SK-N-SH (cell line): ENCODE measurements around the gene RAD51B. TPM values are rescaled to one million over a fixed set of nuclear protein-coding genes. Genes with fewer than 3 reads are reported as not detected.

Source experiments
- CTCF ChIA-PET: fragments of 300-600, 350-600 bp; formaldehyde crosslinking; extraction: SDS; loops from one replicate; lab custom pipeline; 2021; lab: Yijun Ruan, JAX
- POLR2A ChIA-PET: fragments of 350-600 bp; sonication (Branson Sonifier 250); formaldehyde crosslinking; extraction: SDS; loops from one replicate; lab custom pipeline; 2020; ENCODE audit warnings: antibody characterized with exemption, inconsistent platforms; lab: Yijun Ruan, JAX
- DNase-seq: peaks from one replicate; pipeline ENCODE4 v3.0.0; 2012
- H2AFZ ChIP-seq: fragments of 200-600 bp; sonication (generic); 2 replicates; pipeline ENCODE4 v1.8.1; 2016; ENCODE audit warnings: antibody characterized with exemption, mild to moderate bottlenecking, low read depth
- H3F3A ChIP-seq: fragments of 200-600 bp; sonication (generic); replicated peaks from 2 replicates; pipeline ENCODE3; 2016; ENCODE audit warnings: antibody characterized with exemption, mild to moderate bottlenecking; ENCODE audit not compliant: insufficient read depth
- H3K27ac ChIP-seq, 2 experiments: fragments of 200-500 bp in 1 of 2; fragments of 200-600 bp in 1 of 2; sonication (Bioruptor generic) in 1 of 2; sonication (generic), shearing (Covaris generic) in 1 of 2; 2 replicates each; pipeline versions ENCODE4 v1.5.1 to v1.6.1; 2014 to 2016; ENCODE audit warnings: low read depth in 2 of 2, inconsistent platforms in 1 of 2, low read length in 1 of 2, mild to moderate bottlenecking in 1 of 2, mixed read lengths in 1 of 2
- H3K27me3 ChIP-seq: fragments of 200-600 bp; sonication (generic), shearing (Covaris generic); 2 replicates; pipeline ENCODE4 v1.6.1; 2016; ENCODE audit warnings: mixed run types; ENCODE audit not compliant: insufficient read depth
- H3K36me3 ChIP-seq, 2 experiments: fragments of 200-500 bp in 1 of 2; fragments of 200-600 bp in 1 of 2; sonication (Bioruptor generic) in 1 of 2; sonication (generic) in 1 of 2; replicated peaks in 1 of 2; 2 replicates each; pipeline versions ENCODE3 to v1.5.1; 2014 to 2016; ENCODE audit warnings: low read length in 1 of 2, mild to moderate bottlenecking in 1 of 2; ENCODE audit not compliant: insufficient read depth in 2 of 2, control insufficient read depth in 1 of 2
- H3K4me1 ChIP-seq, 2 experiments: fragments of 200-500 bp in 1 of 2; fragments of 200-600 bp in 1 of 2; sonication (Bioruptor generic) in 1 of 2; sonication (generic), shearing (Covaris generic) in 1 of 2; 2 replicates each; pipeline versions ENCODE4 v1.5.1 to v1.6.1; 2014 to 2016; ENCODE audit warnings: low read depth in 1 of 2, low read length in 1 of 2, mixed run types in 1 of 2; ENCODE audit not compliant: insufficient read depth in 2 of 2, control insufficient read depth in 1 of 2
- H3K4me2 ChIP-seq: fragments of 200-600 bp; sonication (generic), shearing (Covaris generic); 2 replicates; pipeline ENCODE4 v1.6.1; 2017; ENCODE audit warnings: mixed run types
- H3K4me3 ChIP-seq, 2 experiments: fragments of 200-500 bp in 1 of 2; fragments of 200-600 bp in 1 of 2; sonication (Bioruptor generic) in 1 of 2; sonication (generic), shearing (Covaris generic) in 1 of 2; 2 replicates each; pipeline versions ENCODE4 v1.5.1 to v1.8.1; 2014 to 2016; ENCODE audit warnings: low read depth in 2 of 2, inconsistent platforms in 1 of 2, low read length in 1 of 2, mild to moderate bottlenecking in 1 of 2, mixed read lengths in 1 of 2, moderate library complexity in 1 of 2
- H3K79me2 ChIP-seq: fragments of 200-600 bp; sonication (generic); 2 replicates; pipeline ENCODE4 v1.8.1; 2017; ENCODE audit warnings: mild to moderate bottlenecking; ENCODE audit not compliant: insufficient read depth
- H3K9ac ChIP-seq: fragments of 200-600 bp; sonication (generic); 2 replicates; pipeline ENCODE4 v1.6.1; 2017; ENCODE audit warnings: mixed run types
- H3K9me2 ChIP-seq: fragments of 200-600 bp; sonication (generic); 2 replicates; pipeline ENCODE4 v1.6.1; 2017; ENCODE audit warnings: mixed run types
- H3K9me3 ChIP-seq: fragments of 200-600 bp; sonication (generic); 2 replicates; pipeline ENCODE4 v1.6.1; 2017; ENCODE audit warnings: mixed run types, mild to moderate bottlenecking, moderate library complexity
- H4K20me1 ChIP-seq: fragments of 200-600 bp; sonication (generic); 2 replicates; pipeline ENCODE4 v1.6.1; 2017; ENCODE audit warnings: mild to moderate bottlenecking, mixed run types; ENCODE audit not compliant: insufficient read depth
- EP300 ChIP-seq, 2 experiments: IDR thresholded peaks; 2 replicates each; pipeline versions ENCODE4 v1.4.0 to v1.6.1; 2012; ENCODE audit warnings: borderline replicate concordance in 1 of 2, low read depth in 1 of 2, low read length in 1 of 2
- EZH2phosphoT487 ChIP-seq: fragments of 200-600 bp; sonication (generic); IDR thresholded peaks from 2 replicates; pipeline ENCODE4 v1.6.1; 2017; ENCODE audit warnings: low read depth, mixed run types, mild to moderate bottlenecking, antibody characterized with exemption, moderate library complexity, borderline replicate concordance
- FOXJ3 ChIP-seq: sonication (generic); formaldehyde crosslinking; IDR thresholded peaks from 2 replicates; pipeline ENCODE4 v1.5.1; 2020; ENCODE audit warnings: mild to moderate bottlenecking, missing genetic modification reagents
- FOXM1 ChIP-seq: IDR thresholded peaks from 2 replicates; pipeline ENCODE4 v1.4.0; 2012; ENCODE audit warnings: low read depth, mild to moderate bottlenecking
- GABPA ChIP-seq: IDR thresholded peaks from 2 replicates; pipeline ENCODE4 v1.4.0; 2012; ENCODE audit warnings: low read depth, mild to moderate bottlenecking
- GATA2 ChIP-seq: sonication (generic); formaldehyde crosslinking; IDR thresholded peaks from 2 replicates; pipeline ENCODE4 v1.5.0; 2020; ENCODE audit warnings: mild to moderate bottlenecking, missing genetic modification reagents
- NFIC ChIP-seq: IDR thresholded peaks from 2 replicates; pipeline ENCODE4 v1.4.0; 2012; ENCODE audit warnings: borderline replicate concordance
- NRF1 ChIP-seq: IDR thresholded peaks from 2 replicates; pipeline ENCODE4 v1.6.1; 2012; ENCODE audit warnings: low read depth, mild to moderate bottlenecking, low read length
- POLR2AphosphoS5 ChIP-seq: IDR thresholded peaks from 2 replicates; pipeline ENCODE4 v1.6.1; 2012; ENCODE audit warnings: low read depth, low read length
- RCOR1 ChIP-seq: fragments of 150-350 bp; IDR thresholded peaks from 2 replicates; pipeline ENCODE4 v1.6.1; 2017; ENCODE audit warnings: antibody characterized with exemption, low read length
- SMC3 ChIP-seq: IDR thresholded peaks from 2 replicates; pipeline ENCODE4 v1.6.1; 2012; ENCODE audit warnings: low read depth, low read length, improper control_type of control experiment
- TEAD4 ChIP-seq: IDR thresholded peaks from 2 replicates; pipeline ENCODE4 v1.4.0; 2012; ENCODE audit warnings: mild to moderate bottlenecking, borderline replicate concordance; ENCODE audit not compliant: insufficient read depth
- WGBS: methylation state at CpG from one replicate; pipeline ENCODE4 v1.1.6; 2017; ENCODE audit warnings: low lambda C conversion rate; 5-methylcytosine and 5-hydroxymethylcytosine counted together
- polyA plus RNA-seq, 3 experiments: library from polyadenylated mRNA; depleted of rRNA; stranded (reverse); fragments of >200 nt; gene quantifications; 2 replicates each; pipeline ENCODE4 v1.2.3, GENCODE V29; 2012
- TF ChIP-seq, protein P1 (sequence below): fragments of 150-350 bp; IDR thresholded peaks from 2 replicates; pipeline ENCODE4 v1.6.1; 2016; ENCODE audit warnings: mild to moderate bottlenecking, low read depth, low read length
- TF ChIP-seq, protein P2 (sequence below): IDR thresholded peaks from 2 replicates; pipeline ENCODE4 v1.4.0; 2012; ENCODE audit warnings: low read depth, borderline replicate concordance
- TF ChIP-seq, protein P3 (sequence below): IDR thresholded peaks from 2 replicates; pipeline ENCODE4 v1.4.0; 2012; ENCODE audit warnings: low read depth, borderline replicate concordance
- TF ChIP-seq, protein P4 (sequence below): IDR thresholded peaks from 2 replicates; pipeline ENCODE4 v1.4.0; 2012; ENCODE audit warnings: low read depth
- TF ChIP-seq, protein P5 (sequence below): IDR thresholded peaks from 2 replicates; pipeline ENCODE4 v1.6.1; 2012; ENCODE audit warnings: mild to moderate bottlenecking, low read depth, low read length, moderate library complexity

RAD51B gene
- polyA plus RNA-seq, 1 of the 3 experiments (the other 2 are of a cell fraction), result 6.0 TPM

DNA sequence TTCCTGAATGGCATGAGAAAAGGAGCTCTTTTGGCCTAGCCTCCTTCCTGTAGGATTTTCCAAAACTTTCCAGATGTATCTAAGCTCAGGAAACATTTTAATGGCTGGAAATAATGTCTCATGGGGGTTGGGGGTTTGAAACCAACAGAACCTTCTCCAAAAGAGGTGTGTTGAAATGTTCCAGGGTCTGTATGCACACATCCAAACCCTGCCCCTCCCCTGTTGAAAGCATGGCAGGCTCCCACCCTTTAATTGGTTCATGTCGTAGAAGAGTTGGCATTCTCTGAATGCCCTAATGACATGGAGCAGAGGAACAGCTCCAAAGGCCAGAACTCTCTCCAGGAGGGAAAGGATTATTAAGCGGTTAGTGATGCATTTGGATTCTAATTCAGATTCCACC, 620.1 kb downstream of the RAD51B start:
- H3K79me2 ChIP-seq, result no peaks in the 10 kb centered on the region
- no peaks in the 10 kb centered on the region for H4K20me1 ChIP-seq
- no peak overlapping the region for H2AFZ ChIP-seq
- ChIA-PET CTCF (interaction anchor here (1.5 kb wide), 1 partner anchor 191 kb away, joined by 5 read pairs; no protein-coding TSS in a partner anchor), POLR2A (no interaction called here)
- no peaks in the 10 kb centered on the region for H3K36me3 ChIP-seq
- H3K9me3 ChIP-seq, result no peaks in the 10 kb centered on the region
- H3K4me1 ChIP-seq, result no peaks in the 10 kb centered on the region; a peak in 2 of 4 replicates
- 91% methylated on average over 2 of the region's 2 CpGs for WGBS
- H3K27ac ChIP-seq, result no peak overlapping the region
- H3K4me3 ChIP-seq, result no peak overlapping the region
- H3F3A ChIP-seq, result peaks cover 6% of the 10 kb centered on the region
- no peaks in the 10 kb centered on the region for H3K9me2 ChIP-seq
- DNase-seq, result no peak
- no peak overlapping the region for H3K9ac ChIP-seq
- TF ChIP-seq, protein P1, sequence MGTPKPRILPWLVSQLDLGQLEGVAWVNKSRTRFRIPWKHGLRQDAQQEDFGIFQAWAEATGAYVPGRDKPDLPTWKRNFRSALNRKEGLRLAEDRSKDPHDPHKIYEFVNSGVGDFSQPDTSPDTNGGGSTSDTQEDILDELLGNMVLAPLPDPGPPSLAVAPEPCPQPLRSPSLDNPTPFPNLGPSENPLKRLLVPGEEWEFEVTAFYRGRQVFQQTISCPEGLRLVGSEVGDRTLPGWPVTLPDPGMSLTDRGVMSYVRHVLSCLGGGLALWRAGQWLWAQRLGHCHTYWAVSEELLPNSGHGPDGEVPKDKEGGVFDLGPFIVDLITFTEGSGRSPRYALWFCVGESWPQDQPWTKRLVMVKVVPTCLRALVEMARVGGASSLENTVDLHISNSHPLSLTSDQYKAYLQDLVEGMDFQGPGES, result no peak
- TF ChIP-seq GATA2 (CRISPR knock-in tag) (no peak), NFIC (no peak), TEAD4 (no peak), FOXJ3 (CRISPR knock-in tag) (no peak), NRF1 (no peak), POLR2AphosphoS5 (no peak), RCOR1 (no peak)
- TF ChIP-seq, protein P2, sequence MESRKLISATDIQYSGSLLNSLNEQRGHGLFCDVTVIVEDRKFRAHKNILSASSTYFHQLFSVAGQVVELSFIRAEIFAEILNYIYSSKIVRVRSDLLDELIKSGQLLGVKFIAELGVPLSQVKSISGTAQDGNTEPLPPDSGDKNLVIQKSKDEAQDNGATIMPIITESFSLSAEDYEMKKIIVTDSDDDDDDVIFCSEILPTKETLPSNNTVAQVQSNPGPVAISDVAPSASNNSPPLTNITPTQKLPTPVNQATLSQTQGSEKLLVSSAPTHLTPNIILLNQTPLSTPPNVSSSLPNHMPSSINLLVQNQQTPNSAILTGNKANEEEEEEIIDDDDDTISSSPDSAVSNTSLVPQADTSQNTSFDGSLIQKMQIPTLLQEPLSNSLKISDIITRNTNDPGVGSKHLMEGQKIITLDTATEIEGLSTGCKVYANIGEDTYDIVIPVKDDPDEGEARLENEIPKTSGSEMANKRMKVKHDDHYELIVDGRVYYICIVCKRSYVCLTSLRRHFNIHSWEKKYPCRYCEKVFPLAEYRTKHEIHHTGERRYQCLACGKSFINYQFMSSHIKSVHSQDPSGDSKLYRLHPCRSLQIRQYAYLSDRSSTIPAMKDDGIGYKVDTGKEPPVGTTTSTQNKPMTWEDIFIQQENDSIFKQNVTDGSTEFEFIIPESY, result no peak
- TF ChIP-seq, protein P3, sequence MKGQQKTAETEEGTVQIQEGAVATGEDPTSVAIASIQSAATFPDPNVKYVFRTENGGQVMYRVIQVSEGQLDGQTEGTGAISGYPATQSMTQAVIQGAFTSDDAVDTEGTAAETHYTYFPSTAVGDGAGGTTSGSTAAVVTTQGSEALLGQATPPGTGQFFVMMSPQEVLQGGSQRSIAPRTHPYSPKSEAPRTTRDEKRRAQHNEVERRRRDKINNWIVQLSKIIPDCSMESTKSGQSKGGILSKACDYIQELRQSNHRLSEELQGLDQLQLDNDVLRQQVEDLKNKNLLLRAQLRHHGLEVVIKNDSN, result no peak
- TF ChIP-seq, protein P4, sequence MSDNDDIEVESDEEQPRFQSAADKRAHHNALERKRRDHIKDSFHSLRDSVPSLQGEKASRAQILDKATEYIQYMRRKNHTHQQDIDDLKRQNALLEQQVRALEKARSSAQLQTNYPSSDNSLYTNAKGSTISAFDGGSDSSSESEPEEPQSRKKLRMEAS, result no peak
- no peaks in the 10 kb centered on the region for H3K27me3 ChIP-seq
- no peak overlapping the region for H3K4me2 ChIP-seq

DNA sequence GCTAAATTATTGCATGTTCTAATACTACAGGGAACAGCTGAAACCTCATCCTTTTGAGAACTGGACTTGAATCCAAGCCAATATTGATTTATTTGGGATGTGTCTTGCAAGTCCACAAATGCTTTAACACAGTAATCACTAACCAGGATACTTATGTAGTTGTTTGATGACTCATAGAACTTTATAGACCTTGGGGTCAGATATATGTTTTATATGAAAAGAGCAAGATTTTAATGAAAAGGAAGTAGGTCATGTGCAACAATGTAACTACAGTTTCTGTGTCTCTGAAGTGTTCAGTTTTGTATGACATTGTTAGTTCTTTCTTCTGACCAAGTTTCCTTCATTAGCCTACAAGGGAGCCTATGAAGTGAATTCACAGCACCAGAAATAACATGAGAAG, 621.2 kb downstream of the RAD51B start:
- CTCF ChIA-PET, result interaction anchor here (0.6 to 1.0 kb wide), 2 partner anchors 10 to 472 kb away, joined by 3 read pairs; no protein-coding TSS in a partner anchor
- TF ChIP-seq SMC3 (no peak), POLR2AphosphoS5 (no peak), TEAD4 (no peak), EP300 (IDR thresholded peaks at IDR 0.05; ENCODE audit: borderline replicate concordance in 1 of 2, low read depth in 1 of 2, low read length in 1 of 2) (no peak), NFIC (no peak), EZH2phosphoT487 (no peak), GABPA (no peak), FOXJ3 (CRISPR knock-in tag) (no peak), FOXM1 (no peak)
- TF ChIP-seq, protein P2, result no peak
- TF ChIP-seq, protein P5, sequence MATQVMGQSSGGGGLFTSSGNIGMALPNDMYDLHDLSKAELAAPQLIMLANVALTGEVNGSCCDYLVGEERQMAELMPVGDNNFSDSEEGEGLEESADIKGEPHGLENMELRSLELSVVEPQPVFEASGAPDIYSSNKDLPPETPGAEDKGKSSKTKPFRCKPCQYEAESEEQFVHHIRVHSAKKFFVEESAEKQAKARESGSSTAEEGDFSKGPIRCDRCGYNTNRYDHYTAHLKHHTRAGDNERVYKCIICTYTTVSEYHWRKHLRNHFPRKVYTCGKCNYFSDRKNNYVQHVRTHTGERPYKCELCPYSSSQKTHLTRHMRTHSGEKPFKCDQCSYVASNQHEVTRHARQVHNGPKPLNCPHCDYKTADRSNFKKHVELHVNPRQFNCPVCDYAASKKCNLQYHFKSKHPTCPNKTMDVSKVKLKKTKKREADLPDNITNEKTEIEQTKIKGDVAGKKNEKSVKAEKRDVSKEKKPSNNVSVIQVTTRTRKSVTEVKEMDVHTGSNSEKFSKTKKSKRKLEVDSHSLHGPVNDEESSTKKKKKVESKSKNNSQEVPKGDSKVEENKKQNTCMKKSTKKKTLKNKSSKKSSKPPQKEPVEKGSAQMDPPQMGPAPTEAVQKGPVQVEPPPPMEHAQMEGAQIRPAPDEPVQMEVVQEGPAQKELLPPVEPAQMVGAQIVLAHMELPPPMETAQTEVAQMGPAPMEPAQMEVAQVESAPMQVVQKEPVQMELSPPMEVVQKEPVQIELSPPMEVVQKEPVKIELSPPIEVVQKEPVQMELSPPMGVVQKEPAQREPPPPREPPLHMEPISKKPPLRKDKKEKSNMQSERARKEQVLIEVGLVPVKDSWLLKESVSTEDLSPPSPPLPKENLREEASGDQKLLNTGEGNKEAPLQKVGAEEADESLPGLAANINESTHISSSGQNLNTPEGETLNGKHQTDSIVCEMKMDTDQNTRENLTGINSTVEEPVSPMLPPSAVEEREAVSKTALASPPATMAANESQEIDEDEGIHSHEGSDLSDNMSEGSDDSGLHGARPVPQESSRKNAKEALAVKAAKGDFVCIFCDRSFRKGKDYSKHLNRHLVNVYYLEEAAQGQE, result no peak

More for the DNA sequence above, 621.2 kb downstream of the RAD51B start:
- no peaks in the 10 kb centered on the region for H3K9me3 ChIP-seq
- no peak overlapping the region for H3K4me3 ChIP-seq
- no peaks in the 10 kb centered on the region; a peak in 2 of 4 replicates for H3K4me1 ChIP-seq
- no peaks in the 10 kb centered on the region for H3K27me3 ChIP-seq
- H4K20me1 ChIP-seq, result no peaks in the 10 kb centered on the region
- no peak overlapping the region for H2AFZ ChIP-seq
- no peaks in the 10 kb centered on the region for H3K79me2 ChIP-seq
- POLR2A ChIA-PET, result no interaction called here
- peaks cover 6% of the 10 kb centered on the region for H3F3A ChIP-seq
- no peak overlapping the region for H3K27ac ChIP-seq
- H3K9ac ChIP-seq, result no peak overlapping the region
- no peaks in the 10 kb centered on the region for H3K9me2 ChIP-seq
- H3K4me2 ChIP-seq, result no peak overlapping the region
- no peaks in the 10 kb centered on the region for H3K36me3 ChIP-seq
- no peak for DNase-seq
